Measurements from ENCODE around the gene TMEM215.

Gene TMEM215

DNA sequence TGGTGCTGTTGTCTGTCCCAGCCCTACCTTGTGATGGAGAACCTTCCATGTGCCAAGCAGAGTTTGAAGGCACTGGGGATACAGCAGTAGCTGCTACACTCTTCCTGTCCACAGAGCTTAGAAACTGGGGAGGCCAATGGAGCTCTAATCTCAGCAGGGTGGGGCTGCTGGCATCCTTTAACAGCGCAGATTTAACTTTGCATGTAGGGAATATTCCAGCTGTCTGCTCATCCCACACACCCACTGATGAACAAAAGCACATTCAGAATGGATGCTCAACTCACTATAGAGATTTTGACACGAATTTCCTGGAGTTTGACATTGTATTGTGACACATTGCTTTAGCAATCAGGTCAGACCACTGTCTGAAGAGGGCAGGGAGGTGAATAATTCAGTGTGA, 49.0 kb downstream of the TMEM215 start:
- DNase-seq (ENCODE audit: low read depth in 1 of 2, low spot score in 1 of 2) = no peak
